Endothelial cell of umbilical vein (primary cell): Measurements from ENCODE around the gene KCMF1. TPM values are rescaled to one million over a fixed set of nuclear protein-coding genes. Genes with fewer than 3 reads are reported as not detected.

Experiments used
- BruUV-seq: library from RNA; stranded (reverse); fragments of 400-500 nt; replicated peaks from 2 replicates; lab custom pipeline; 2021; lab: Mats Ljungman, UMichigan
- CTCF ChIA-PET: fragments of 300-600, 350-600 bp; sonication (Branson Sonifier 250); formaldehyde crosslinking; loops from one replicate; lab custom pipeline; 2021; ENCODE audit warnings: antibody characterized with exemption, inconsistent platforms; lab: Charles Lee
- POLR2A ChIA-PET: fragments of 300-600, 350-600 bp; sonication (Branson Sonifier 250); formaldehyde crosslinking; loops from one replicate; lab custom pipeline; 2021; ENCODE audit warnings: antibody characterized with exemption, inconsistent platforms; lab: Charles Lee
- DNase-seq: peaks from one replicate; pipeline ENCODE4 v3.0.0-alpha.2; 2011; ENCODE audit warnings: low read depth, low spot score
- FAIRE-seq: peaks from 2 replicates; lab custom pipeline; 2011; peaks lifted over from hg19 to GRCh38; lab: Jason Lieb, UNC
- H2AFZ ChIP-seq: 2 replicates; pipeline ENCODE4 v1.6.0; 2012; ENCODE audit warnings: low read depth, low read length, control low read depth, inconsistent platforms
- H3K27ac ChIP-seq: 2 replicates; pipeline ENCODE4 v1.5.1; 2011; ENCODE audit warnings: low read depth, mild to moderate bottlenecking, control low read depth, low read length, moderate library complexity; ENCODE audit not compliant: insufficient read depth
- H3K27me3 ChIP-seq, 2 experiments: 2 replicates each; pipeline versions ENCODE4 v1.6.0 to v1.6.1; 2011; ENCODE audit warnings: low read length in 2 of 2, mixed read lengths in 1 of 2; ENCODE audit not compliant: control insufficient read depth in 2 of 2, insufficient read depth in 2 of 2
- H3K36me3 ChIP-seq, 2 experiments: 2 replicates in 1 of 2; 3 replicates in 1 of 2; pipeline ENCODE4 v1.5.1; 2011; ENCODE audit warnings: low read length in 2 of 2, mild to moderate bottlenecking in 1 of 2, moderate library complexity in 1 of 2; ENCODE audit not compliant: control insufficient read depth in 2 of 2, insufficient read depth in 2 of 2; ENCODE audit errors: extremely low read depth in 1 of 2
- H3K4me1 ChIP-seq: 3 replicates; pipeline ENCODE4 v1.5.1; 2011; ENCODE audit warnings: mild to moderate bottlenecking, low read length; ENCODE audit not compliant: control insufficient read depth, insufficient read depth; ENCODE audit errors: extremely low read depth
- H3K4me2 ChIP-seq: 2 replicates; pipeline ENCODE4 v1.6.1; 2011; ENCODE audit warnings: low read length, control low read depth, mixed read lengths; ENCODE audit not compliant: insufficient read depth
- H3K4me3 ChIP-seq, 3 experiments: fragments of 200-600 bp in 1 of 3; sonication (generic), shearing (Covaris generic) in 1 of 3; replicated peaks in 1 of 3; 2 replicates each; pipeline ENCODE4 v1.5.1; 2011 to 2016; ENCODE audit warnings: control low read depth in 3 of 3, low read length in 3 of 3, mild to moderate bottlenecking in 2 of 3, inconsistent platforms in 1 of 3, low read depth in 1 of 3, moderate library complexity in 1 of 3; ENCODE audit not compliant: insufficient read depth in 1 of 3
- H3K79me2 ChIP-seq: 2 replicates; pipeline ENCODE4 v1.6.0; 2012; ENCODE audit warnings: low read length, inconsistent platforms; ENCODE audit not compliant: control insufficient read depth, insufficient read depth
- H3K9ac ChIP-seq: replicated peaks from 2 replicates; pipeline ENCODE3; 2011; ENCODE audit warnings: low read length, control low read depth; ENCODE audit not compliant: insufficient read depth; ENCODE audit errors: extremely low read depth
- H3K9me1 ChIP-seq: replicated peaks from 3 replicates; pipeline ENCODE4 v1.6.0; 2011; ENCODE audit warnings: mild to moderate bottlenecking, low read length; ENCODE audit not compliant: control insufficient read depth, insufficient read depth; ENCODE audit errors: extremely low read depth
- H3K9me3 ChIP-seq: replicated peaks from 2 replicates; pipeline ENCODE4 v1.5.1; 2012; ENCODE audit warnings: low read length, inconsistent platforms; ENCODE audit not compliant: control insufficient read depth, insufficient read depth
- H4K20me1 ChIP-seq: replicated peaks from 2 replicates; pipeline ENCODE3; 2011; ENCODE audit warnings: mild to moderate bottlenecking, low read length; ENCODE audit not compliant: control insufficient read depth, insufficient read depth; ENCODE audit errors: extremely low read depth
- CTCF ChIP-seq, 2 donors: IDR thresholded peaks; 1 replicate in 1 of 2; 2 replicates in 1 of 2; pipeline ENCODE4 v1.5.1; 2011; ENCODE audit warnings: low read length in 2 of 2, mild to moderate bottlenecking in 2 of 2, moderate library complexity in 2 of 2, control low read depth in 1 of 2, inconsistent platforms in 1 of 2, low read depth in 1 of 2; ENCODE audit not compliant: insufficient read depth in 1 of 2; ENCODE audit errors: extremely low read depth in 1 of 2
- EZH2 ChIP-seq: IDR thresholded peaks from 2 replicates; pipeline ENCODE4 v1.6.1; 2012; ENCODE audit warnings: borderline replicate concordance, low read depth, mild to moderate bottlenecking, moderate library complexity, low read length, inconsistent platforms; ENCODE audit not compliant: severe bottlenecking
- FOS ChIP-seq: IDR thresholded peaks from 2 replicates; pipeline ENCODE4 v1.6.1; 2011; ENCODE audit warnings: mild to moderate bottlenecking, low read length, moderate library complexity, borderline replicate concordance; ENCODE audit not compliant: insufficient read depth
- GATA2 ChIP-seq: IDR thresholded peaks from 2 replicates; pipeline ENCODE4 v1.7.0; 2011; ENCODE audit warnings: low read depth, mild to moderate bottlenecking, moderate library complexity, mixed read lengths, low read length; ENCODE audit not compliant: insufficient read length, insufficient read depth
- JUN ChIP-seq: IDR thresholded peaks from 2 replicates; pipeline ENCODE4 v1.6.1; 2011; ENCODE audit warnings: borderline replicate concordance, low read depth; ENCODE audit not compliant: insufficient read length, insufficient read depth
- MAX ChIP-seq: IDR thresholded peaks from 2 replicates; pipeline ENCODE4 v1.6.1; 2011; ENCODE audit not compliant: insufficient read depth, insufficient read length
- MYC ChIP-seq: IDR thresholded peaks from one replicate; pipeline ENCODE4 v1.6.1; 2011; ENCODE audit warnings: mild to moderate bottlenecking, low read depth, low read length
- POLR2A ChIP-seq: IDR thresholded peaks from 2 replicates; pipeline ENCODE4 v1.6.1; 2012; ENCODE audit warnings: low read depth, mild to moderate bottlenecking, control low read depth, low read length
- POLR2AphosphoS5 ChIP-seq: IDR thresholded peaks from 2 replicates; pipeline ENCODE4 v1.6.1; 2012; ENCODE audit warnings: low read depth, mild to moderate bottlenecking, control low read depth, low read length, moderate library complexity; ENCODE audit not compliant: insufficient read depth
- dilution Hi-C: fragments of 300-500 bp; cut with MboI; formaldehyde crosslinking; loops from one replicate; pipeline ENCODE4 v1.15.0; 2019; ENCODE audit warnings: low sequenced_read_pairs; ENCODE audit not compliant: extremely low pct_ligation_motif_present
- intact Hi-C: fragments of 100-400 bp; cut with micrococcal nuclease; formaldehyde crosslinking; loops from one replicate; pipeline ENCODE4 v1.10.0; 2022
- polyA plus RNA-seq, 4 experiments: library from polyadenylated mRNA; depleted of rRNA in 3 of 4; stranded (reverse) in 3 of 4; unstranded in 1 of 4; fragments of >200 nt; gene quantifications; 2 replicates each; pipeline versions ENCODE4 v1.2.1 to v1.2.3, GENCODE V29; 2011 to 2012; ENCODE audit warnings: missing spikeins in 1 of 4
- total RNA-seq: library from RNA; stranded (reverse); gene quantifications from 2 replicates; pipeline ENCODE4 v1.2.3, GENCODE V29; 2021

KCMF1 gene
- total and polyA plus RNA-seq, 2 donors (not counting 3 experiments of a cell fraction or from before 2014, with no cell fraction given): 49.3 to 78.4 TPM

- intact Hi-C loops: no loop called here
- H3K27me3 ChIP-seq: no peaks in the 10 kb centered on the region
- ChIA-PET POLR2A (no interaction called here), CTCF (interaction anchor here (0.6 to 1.6 kb wide), 2 partner anchors 9 to 84 kb away, joined by 4 read pairs; no protein-coding TSS in a partner anchor)
- no peak overlapping the region for H3K9ac ChIP-seq
- dilution Hi-C loops: no loop called here
- H3K36me3 ChIP-seq: peaks cover 0 to 5% of the 10 kb centered on the region in 2 experiments
- H3K4me1 ChIP-seq: no peaks in the 10 kb centered on the region
- H4K20me1 ChIP-seq: peaks cover 2% of the 10 kb centered on the region
- H3K9me1 ChIP-seq: no peaks in the 10 kb centered on the region
- DNase-seq (no peak), FAIRE-seq (no peak)
- H3K9me3 ChIP-seq: no peaks in the 10 kb centered on the region
- no peak overlapping the region for H3K4me2 ChIP-seq
- no TSS peak for BruUV-seq
- H2AFZ ChIP-seq: no peak overlapping the region
- no peak overlapping the region for H3K27ac ChIP-seq
- H3K79me2 ChIP-seq: peaks cover 64% of the 10 kb centered on the region
- TF ChIP-seq JUN (no peak), EZH2 (no peak), FOS (no peak), GATA2 (no peak), POLR2AphosphoS5 (no peak), MAX (no peak), POLR2A (no peak), CTCF (IDR thresholded peaks at IDR 0.05; ENCODE audit: extremely low read depth in 1 of 2, insufficient read depth in 1 of 2, low read depth in 1 of 2, low read length in 2 of 2) (no peak), MYC (no peak)
- no peak overlapping the region for H3K4me3 ChIP-seq
Measured at GRCh38 chr2:85024372-85025047, 53.5 kb downstream of the KCMF1 start.
